ENCODE data around the gene PKD1L1.
"Not testable (repeated sequence)": the region's sequence is repeated elsewhere in the genome, so short reads cannot be mapped to it uniquely, and the experiment has no call there.

PKD1L1 gene

GRCh38 chr7:47937711-47938573, 10.3 kb downstream of the PKD1L1 start:
- no peak for DNase-seq (ENCODE audit: low read depth)

- no peak for DNase-seq (ENCODE audit: low read depth)
These were observed 11.1 kb downstream of the PKD1L1 start for GRCh38 chr7:47937065-47937687.

- no peak for DNase-seq (ENCODE audit: low read depth)
These were observed 11.9 kb downstream of the PKD1L1 start for GRCh38 chr7:47936323-47936722.

GRCh38 chr7:47935336-47935735, 12.9 kb downstream of the PKD1L1 start:
- DNase-seq (ENCODE audit: low read depth), result no peak

GRCh38 chr7:47934831-47935230, 13.4 kb downstream of the PKD1L1 start:
- DNase-seq (ENCODE audit: low read depth), result no peak

GRCh38 chr7:47933215-47933614, 15.1 kb downstream of the PKD1L1 start:
- no peak for DNase-seq (ENCODE audit: low read depth)

GRCh38 chr7:47932466-47933037, 15.7 kb downstream of the PKD1L1 start:
- DNase-seq (ENCODE audit: low read depth), result no peak

GRCh38 chr7:47932016-47932415, 16.2 kb downstream of the PKD1L1 start:
- no peak for DNase-seq (ENCODE audit: low read depth)

- DNase-seq (ENCODE audit: low read depth), result no peak
These were observed 17.0 kb downstream of the PKD1L1 start for GRCh38 chr7:47931005-47932004.

GRCh38 chr7:47924266-47924665, 24.0 kb downstream of the PKD1L1 start:
- no peak for DNase-seq (ENCODE audit: low read depth)

- DNase-seq (ENCODE audit: low read depth), result not testable (repeated sequence)
These were observed 25.0 kb downstream of the PKD1L1 start for GRCh38 chr7:47923081-47923875.

- DNase-seq (ENCODE audit: low read depth), result not testable (repeated sequence)
These were observed 31.8 kb downstream of the PKD1L1 start for GRCh38 chr7:47916514-47916913.

- no peak for DNase-seq (ENCODE audit: low read depth)
These were observed 32.7 kb downstream of the PKD1L1 start for GRCh38 chr7:47915616-47915976.

GRCh38 chr7:47914717-47915615, 33.3 kb downstream of the PKD1L1 start:
- no peak for DNase-seq (ENCODE audit: low read depth)

- DNase-seq (ENCODE audit: low read depth), result no peak
These were observed 35.9 kb downstream of the PKD1L1 start for GRCh38 chr7:47912332-47912731.

- DNase-seq (ENCODE audit: low read depth), result no peak
These were observed 39.5 kb downstream of the PKD1L1 start for GRCh38 chr7:47908720-47909119.

- DNase-seq (ENCODE audit: low read depth), result no peak
These were observed 40.2 kb downstream of the PKD1L1 start for GRCh38 chr7:47907981-47908616.

- DNase-seq (ENCODE audit: low read depth), result no peak
These were observed 41.4 kb downstream of the PKD1L1 start for GRCh38 chr7:47906883-47907282.

GRCh38 chr7:47905076-47905920, 43.0 kb downstream of the PKD1L1 start:
- no peak for DNase-seq (ENCODE audit: low read depth)

Data from stimulated activated CD8-positive, alpha-beta memory T cell treated with anti-CD3 and anti-CD28 coated beads, Interleukin-7, amount 100 ng/mL, for 24 hours (primary cell).